H1 (cell line): ENCODE data around the gene CD200. TPM values are rescaled to one million over a fixed set of nuclear protein-coding genes. Genes with fewer than 3 reads are reported as not detected.

Source experiments
- CTCF ChIA-PET: fragments of 300-600 bp; sonication (Branson Sonifier 250); formaldehyde crosslinking; loops from one replicate; lab custom pipeline; 2021; ENCODE audit not compliant: partially characterized antibody; lab: Charles Lee
- POLR2A ChIA-PET: fragments of 300-600 bp; sonication (Branson Sonifier 250); formaldehyde crosslinking; loops from one replicate; lab custom pipeline; 2021; ENCODE audit warnings: inconsistent platforms; ENCODE audit not compliant: partially characterized antibody; lab: Charles Lee
- DNase-seq, 2 experiments: peaks; one replicate each; pipeline versions ENCODE4 v3.0.0 to v3.0.0-alpha.2; 2010 to 2022; ENCODE audit warnings: low spot score in 2 of 2, low read depth in 1 of 2, mixed read lengths in 1 of 2
- FAIRE-seq: peaks from 2 replicates; lab custom pipeline; 2011; peaks lifted over from hg19 to GRCh38; lab: Jason Lieb, UNC
- H2AFZ ChIP-seq: 2 replicates; pipeline ENCODE4 v1.8.1; 2012; ENCODE audit warnings: low read length, inconsistent platforms
- H2AK5ac ChIP-seq: 2 replicates; pipeline ENCODE4 v1.6.1; 2013; ENCODE audit warnings: low read depth, low read length
- H2BK120ac ChIP-seq: replicated peaks from 2 replicates; pipeline ENCODE3; 2013; ENCODE audit warnings: low read depth, low read length, inconsistent platforms
- H2BK12ac ChIP-seq: 2 replicates; pipeline ENCODE4 v1.6.1; 2013; ENCODE audit warnings: low read depth, low read length
- H2BK15ac ChIP-seq: 2 replicates; pipeline ENCODE4 v1.6.1; 2013; ENCODE audit warnings: low read length
- H2BK20ac ChIP-seq: 2 replicates; pipeline ENCODE4 v1.6.1; 2013; ENCODE audit warnings: low read length
- H2BK5ac ChIP-seq: 2 replicates; pipeline ENCODE4 v1.6.1; 2013; ENCODE audit warnings: low read depth, low read length
- H3K14ac ChIP-seq: 2 replicates; pipeline ENCODE4 v1.6.1; 2013; ENCODE audit warnings: inconsistent platforms; ENCODE audit not compliant: insufficient read length
- H3K18ac ChIP-seq: 2 replicates; pipeline ENCODE4 v1.6.1; 2013; ENCODE audit warnings: low read length; ENCODE audit errors: extremely low read depth
- H3K23ac ChIP-seq: 2 replicates; pipeline ENCODE4 v1.6.1; 2013; ENCODE audit warnings: inconsistent platforms; ENCODE audit not compliant: insufficient read length
- H3K23me2 ChIP-seq: 2 replicates; pipeline ENCODE4 v1.6.1; 2013; ENCODE audit warnings: low read depth, low read length
- H3K27ac ChIP-seq: 2 replicates; pipeline ENCODE4 v1.6.1; 2011; ENCODE audit warnings: low read depth, low read length, inconsistent platforms
- H3K27me3 ChIP-seq, 4 experiments: replicated peaks in 1 of 4; 1 replicate in 1 of 4; 2 replicates in 3 of 4; pipeline versions ENCODE4 v1.6.1 to v1.8.1; 2011 to 2013; ENCODE audit warnings: low read length in 3 of 4, mild to moderate bottlenecking in 3 of 4, inconsistent platforms in 2 of 4, mixed read lengths in 2 of 4, moderate library complexity in 1 of 4; ENCODE audit not compliant: control insufficient read depth in 3 of 4, insufficient read depth in 3 of 4; ENCODE audit errors: extremely low read depth in 1 of 4
- H3K36me3 ChIP-seq, 4 experiments: 2 replicates each; pipeline versions ENCODE4 v1.6.1 to v1.8.1; 2011 to 2013; ENCODE audit warnings: mild to moderate bottlenecking in 4 of 4, low read length in 3 of 4, moderate library complexity in 2 of 4, control low read depth in 1 of 4, inconsistent platforms in 1 of 4; ENCODE audit not compliant: insufficient read depth in 4 of 4, control insufficient read depth in 2 of 4
- H3K4ac ChIP-seq: replicated peaks from 2 replicates; pipeline ENCODE3; 2013; ENCODE audit warnings: low read length, low read depth, mixed read lengths, inconsistent platforms; ENCODE audit not compliant: insufficient read length
- H3K4me1 ChIP-seq, 4 experiments: replicated peaks in 1 of 4; 1 replicate in 1 of 4; 2 replicates in 3 of 4; pipeline versions ENCODE4 v1.6.1 to v1.8.1; 2011 to 2013; ENCODE audit warnings: low read length in 3 of 4, inconsistent platforms in 2 of 4, mixed read lengths in 1 of 4; ENCODE audit not compliant: insufficient read depth in 4 of 4, control insufficient read depth in 3 of 4
- H3K4me2 ChIP-seq, 2 experiments: 2 replicates each; pipeline versions ENCODE4 v1.6.1 to v1.8.1; 2011 to 2013; ENCODE audit warnings: low read depth in 2 of 2, low read length in 2 of 2, control low read depth in 1 of 2, inconsistent platforms in 1 of 2, mild to moderate bottlenecking in 1 of 2; ENCODE audit not compliant: insufficient read depth in 1 of 2
- H3K4me3 ChIP-seq, 4 experiments: fragments of 200-600, 300-600 bp in 1 of 4; sonication (generic), shearing (Covaris generic), sonication (Bioruptor Twin) in 1 of 4; 2 replicates each; pipeline versions ENCODE4 v1.5.1 to v1.8.1; 2011 to 2016; ENCODE audit warnings: low read length in 4 of 4, low read depth in 3 of 4, control low read depth in 2 of 4, inconsistent platforms in 2 of 4, mild to moderate bottlenecking in 2 of 4, mixed read lengths in 1 of 4, moderate library complexity in 1 of 4; ENCODE audit not compliant: insufficient read depth in 2 of 4; ENCODE audit errors: extremely low read depth in 1 of 4
- H3K56ac ChIP-seq: replicated peaks from 2 replicates; pipeline ENCODE3; 2013; ENCODE audit warnings: low read depth, mild to moderate bottlenecking, mixed read lengths, low read length, inconsistent platforms; ENCODE audit not compliant: insufficient read length
- H3K79me1 ChIP-seq: 2 replicates; pipeline ENCODE4 v1.6.1; 2013; ENCODE audit warnings: low read depth, low read length, control low read depth
- H3K79me2 ChIP-seq, 2 experiments: 2 replicates each; pipeline versions ENCODE4 v1.6.1 to v1.8.1; 2012 to 2013; ENCODE audit warnings: low read length in 2 of 2, mild to moderate bottlenecking in 2 of 2, inconsistent platforms in 1 of 2; ENCODE audit not compliant: insufficient read depth in 2 of 2, control insufficient read depth in 1 of 2
- H3K9ac ChIP-seq, 4 experiments: replicated peaks in 1 of 4; 1 replicate in 1 of 4; 2 replicates in 3 of 4; pipeline versions ENCODE4 v1.6.1 to v1.8.1; 2011 to 2013; ENCODE audit warnings: low read depth in 3 of 4, low read length in 3 of 4, control low read depth in 2 of 4, mild to moderate bottlenecking in 2 of 4, moderate library complexity in 2 of 4, inconsistent platforms in 1 of 4; ENCODE audit errors: extremely low read depth in 1 of 4
- H3K9me3 ChIP-seq, 2 experiments: 2 replicates each; pipeline versions ENCODE4 v1.6.1 to v1.8.1; 2012 to 2013; ENCODE audit warnings: mild to moderate bottlenecking in 2 of 2, moderate library complexity in 2 of 2, control low read depth in 1 of 2, inconsistent platforms in 1 of 2, low read depth in 1 of 2, low read length in 1 of 2, mixed read lengths in 1 of 2; ENCODE audit not compliant: insufficient read depth in 2 of 2
- H4K20me1 ChIP-seq, 2 experiments: replicated peaks in 1 of 2; 2 replicates each; pipeline versions ENCODE3 to v1.8.1; 2011 to 2013; ENCODE audit warnings: inconsistent platforms in 2 of 2, low read length in 2 of 2, mild to moderate bottlenecking in 1 of 2; ENCODE audit not compliant: insufficient read depth in 2 of 2, control insufficient read depth in 1 of 2
- H4K5ac ChIP-seq: 2 replicates; pipeline ENCODE4 v1.6.1; 2013; ENCODE audit warnings: low read length, low read depth, mixed read lengths, inconsistent platforms; ENCODE audit not compliant: insufficient read length
- H4K8ac ChIP-seq: 2 replicates; pipeline ENCODE4 v1.8.0; 2013; ENCODE audit warnings: mild to moderate bottlenecking, moderate library complexity, low read length, inconsistent platforms; ENCODE audit not compliant: insufficient read depth; ENCODE audit errors: extremely low read depth
- H4K91ac ChIP-seq: replicated peaks from 2 replicates; pipeline ENCODE3; 2013; ENCODE audit warnings: low read length, mixed read lengths, inconsistent platforms; ENCODE audit not compliant: insufficient read length
- BRCA1 ChIP-seq: IDR thresholded peaks from 2 replicates; pipeline ENCODE4 v1.6.1; 2012; ENCODE audit warnings: low read depth, low read length, improper control_type of control experiment
- CEBPB ChIP-seq: IDR thresholded peaks from 2 replicates; pipeline ENCODE4 v1.6.1; 2012; ENCODE audit warnings: low read depth, low read length
- CHD1 ChIP-seq: IDR thresholded peaks from 2 replicates; pipeline ENCODE4 v1.6.1; 2012; ENCODE audit warnings: low read depth, low read length, improper control_type of control experiment
- CHD2 ChIP-seq: IDR thresholded peaks from 2 replicates; pipeline ENCODE4 v1.6.1; 2012; ENCODE audit warnings: low read length, improper control_type of control experiment
- CTCF ChIP-seq, 3 experiments: IDR thresholded peaks; 1 replicate in 2 of 3; 2 replicates in 1 of 3; pipeline versions ENCODE4 v1.5.1 to v1.6.1; 2011; ENCODE audit warnings: low read length in 3 of 3, mild to moderate bottlenecking in 3 of 3, inconsistent platforms in 2 of 3, low read depth in 1 of 3, moderate library complexity in 1 of 3; ENCODE audit not compliant: insufficient read depth in 1 of 3; ENCODE audit errors: control extremely low read depth in 1 of 3
- HDAC2 ChIP-seq, 2 experiments: fragments of 300-600 bp in 1 of 2; sonication (generic) in 1 of 2; IDR thresholded peaks; 2 replicates each; pipeline ENCODE4 v1.6.1; 2011 to 2012; ENCODE audit warnings: low read depth in 2 of 2, low read length in 2 of 2, mild to moderate bottlenecking in 2 of 2, moderate library complexity in 2 of 2, borderline replicate concordance in 1 of 2, inconsistent platforms in 1 of 2
- NRF1 ChIP-seq: IDR thresholded peaks from 2 replicates; pipeline ENCODE4 v1.6.1; 2011; ENCODE audit warnings: mild to moderate bottlenecking, low read depth, low read length, improper control_type of control experiment
- RAD21 ChIP-seq, 2 experiments: IDR thresholded peaks in 1 of 2; conservative IDR thresholded peaks in 1 of 2; 2 replicates each; pipeline ENCODE4 v1.6.1; 2011; ENCODE audit warnings: low read depth in 2 of 2, low read length in 2 of 2, improper control_type of control experiment in 1 of 2, inconsistent platforms in 1 of 2, mild to moderate bottlenecking in 1 of 2, moderate library complexity in 1 of 2
- RNF2 ChIP-seq: fragments of 200-900, 300-1000 bp; sonication (generic); IDR thresholded peaks from 2 replicates; pipeline ENCODE4 v1.7.1; 2016; ENCODE audit warnings: borderline replicate concordance, low read depth, mild to moderate bottlenecking, antibody characterized with exemption, low read length; ENCODE audit not compliant: poor library complexity, severe bottlenecking; ENCODE audit errors: missing control alignments
- SP2 ChIP-seq: IDR thresholded peaks from 2 replicates; pipeline ENCODE4 v1.6.1; 2012; ENCODE audit warnings: mild to moderate bottlenecking, low read length, inconsistent platforms
- TBP ChIP-seq: IDR thresholded peaks from 2 replicates; pipeline ENCODE4 v1.6.1; 2011; ENCODE audit warnings: low read depth, low read length, improper control_type of control experiment
- WGBS, 2 experiments: shearing (Covaris generic) in 1 of 2; methylation state at CpG; one replicate each; pipeline versions ENCODE4 v1.1.6 to v1.1.7; 2013 to 2015; ENCODE audit warnings: low lambda C conversion rate in 2 of 2, mixed read lengths in 2 of 2, inconsistent platforms in 1 of 2, low coverage in 1 of 2, missing lambda C conversion rate in 1 of 2; ENCODE audit not compliant: insufficient replicate concordance in 2 of 2, insufficient coverage in 1 of 2, insufficient read length in 1 of 2; ENCODE audit errors: extremely low coverage in 1 of 2, missing lambda C conversion rate in 1 of 2; 5-methylcytosine and 5-hydroxymethylcytosine counted together
- polyA plus RNA-seq, 7 experiments: library from polyadenylated mRNA; depleted of rRNA in 3 of 7; stranded (reverse) in 5 of 7; unstranded in 2 of 7; fragments of >200 nt in 5 of 7; fragments of 200-250 nt in 2 of 7; gene quantifications; 1 replicate in 5 of 7; 2 replicates in 1 of 7; 4 replicates in 1 of 7; pipeline versions ENCODE4 v1.2.1 to v1.2.3, GENCODE V29; 2011 to 2013; ENCODE audit warnings: missing spikeins in 2 of 7, mixed read lengths in 2 of 7
- total RNA-seq: library from RNA; stranded (reverse); fragmentation: NEBNext Ultra II Directional; extraction: Animal tissue kit (Norgen Biotek cat#: 25700); gene quantifications from 2 replicates; pipeline ENCODE4 v1.2.1, GENCODE V29; 2021

The CD200 gene
- total and polyA plus RNA-seq, 2 of the 8 experiments (the other 6 are each of a cell fraction or from before 2014, with no cell fraction given): 45.8 to 50.2 TPM

- no peaks in the 10 kb centered on the region for H3K79me2 ChIP-seq
- no peaks in the 10 kb centered on the region for H3K36me3 ChIP-seq
- H3K56ac ChIP-seq: no peak overlapping the region
- no peak overlapping the region for H3K27ac ChIP-seq
- no peak overlapping the region for H2BK120ac ChIP-seq
- FAIRE-seq (no peak), DNase-seq (no peak)
- H2BK5ac ChIP-seq: peak overlapping the region; percentile 89
- H3K4me1 ChIP-seq: peaks cover 2 to 24% (median 10%) of the 10 kb centered on the region in 4 experiments; a peak in 6 of 7 replicates
- H3K23ac ChIP-seq: no peak overlapping the region
- H2BK20ac ChIP-seq: no peak overlapping the region
- peak overlapping the region in 1 of 2 experiments; percentile 66; a peak in 2 of 4 replicates for H3K4me2 ChIP-seq
- no peaks in the 10 kb centered on the region for H4K20me1 ChIP-seq
- no peaks in the 10 kb centered on the region for H3K79me1 ChIP-seq
- no peak overlapping the region for H3K4me3 ChIP-seq
- no peaks in the 10 kb centered on the region for H3K27me3 ChIP-seq
- no peaks in the 10 kb centered on the region for H3K9me3 ChIP-seq
- H2BK12ac ChIP-seq: peak overlapping the region; percentile 81; the same call in 1 of the 2 replicates
- peak overlapping the region; percentile 14 for H4K5ac ChIP-seq
- no peak overlapping the region for H2AFZ ChIP-seq
- H3K9ac ChIP-seq: no peak overlapping the region
- peak overlapping the region; percentile 56 for H4K91ac ChIP-seq
- ChIA-PET POLR2A (interaction anchor here (1.3 to 4.0 kb wide), 3 partner anchors 8 to 23 kb away, joined by 3 to 17 read pairs (median 4); no protein-coding TSS in a partner anchor), CTCF (no interaction called here)
- H4K8ac ChIP-seq: no peak overlapping the region
- no peak overlapping the region for H2AK5ac ChIP-seq
- WGBS, 2 experiments: 76% methylated on average over 2 of the region's 2 CpGs; no CpG with 5 or more reads in 1 of the 2 experiments
- H2BK15ac ChIP-seq: no peak overlapping the region
- H3K23me2 ChIP-seq: no peaks in the 10 kb centered on the region
- H3K4ac ChIP-seq: no peak overlapping the region
- 0 out of 2 replicates have a peak overlapping the region, but pooled peaks have one; percentile 52 for H3K18ac ChIP-seq
- H3K14ac ChIP-seq: no peak overlapping the region
- no peak for TF ChIP-seq BRCA1
- no peak for TF ChIP-seq TBP
- no peak for TF ChIP-seq CEBPB
- TF ChIP-seq NRF1: no peak
- TF ChIP-seq CTCF (IDR thresholded peaks at IDR 0.05; ENCODE audit: control extremely low read depth in 1 of 3, insufficient read depth in 1 of 3, low read depth in 1 of 3, low read length in 3 of 3): no peak
- no peak for TF ChIP-seq RNF2
- no peak for TF ChIP-seq HDAC2 (IDR thresholded peaks at IDR 0.05; ENCODE audit: borderline replicate concordance in 1 of 2, low read depth in 2 of 2, low read length in 2 of 2)
- no peak for TF ChIP-seq CHD2
- TF ChIP-seq CHD1: no peak
- no peak for TF ChIP-seq SP2
- no peak for TF ChIP-seq RAD21 (IDR thresholded peaks at IDR 0.05 in 1 of 2, conservative IDR thresholded peaks at IDR 0.05 in 1 of 2; ENCODE audit: low read depth in 2 of 2, low read length in 2 of 2)
Observed at GRCh38 chr3:112399064-112399463, 66.1 kb downstream of the CD200 start.
